K562 (cell line): ENCODE data around the gene KRTAP10-9. TPM values are rescaled to one million over a fixed set of nuclear protein-coding genes. Genes with fewer than 3 reads are reported as not detected.

Source experiments
- ATAC-seq: fragments of 200-7000 bp; cut with Tn5 transposase; 3 replicates; pipeline ENCODE4 v1.9.1; 2020; ENCODE audit warnings: moderate library complexity
- BruUV-seq: library from RNA; stranded (reverse); fragments of 400-500 nt; replicated peaks from 2 replicates; lab custom pipeline; 2021; lab: Mats Ljungman, UMichigan
- CTCF ChIA-PET: fragments of 300-600 bp; formaldehyde crosslinking; extraction: SDS; loops from one replicate; lab custom pipeline; 2021; ENCODE audit warnings: low intra/inter-chr PET ratio; lab: Yijun Ruan, JAX
- POLR2A ChIA-PET: fragments of 300-600, 350-650 bp; sonication (Branson Sonifier 250); formaldehyde crosslinking; extraction: SDS; loops from one replicate; lab custom pipeline; 2021; ENCODE audit warnings: antibody characterized with exemption, inconsistent platforms; lab: Yijun Ruan, JAX
- DNase-seq, 4 experiments: peaks; one replicate each; pipeline versions ENCODE4 v3.0.0 to v3.0.0-alpha.2; 2011 to 2018; ENCODE audit warnings: low spot score in 3 of 4, mixed read lengths in 3 of 4; ENCODE audit errors: extremely low read depth in 1 of 4
- FAIRE-seq: peaks from 2 replicates; lab custom pipeline; 2011; peaks lifted over from hg19 to GRCh38; lab: Jason Lieb, UNC
- H2AFZ ChIP-seq: 2 replicates; pipeline ENCODE4 v1.6.0; 2011; ENCODE audit warnings: low read depth, low read length, control low read depth, inconsistent platforms
- H3K27ac ChIP-seq: fragments of 200-600 bp; 3 replicates; pipeline ENCODE4 v1.8.0; 2011; ENCODE audit warnings: low read depth, mild to moderate bottlenecking, control low read depth, inconsistent platforms, low read length, moderate library complexity, mixed read lengths; ENCODE audit errors: extremely low read depth
- H3K27me3 ChIP-seq, 2 experiments: fragments of 300-600 bp in 1 of 2; 2 replicates in 1 of 2; 3 replicates in 1 of 2; pipeline versions ENCODE4 v1.6.0 to v1.8.0; 2011; ENCODE audit warnings: inconsistent platforms in 2 of 2, low read length in 2 of 2, mild to moderate bottlenecking in 1 of 2, mixed read lengths in 1 of 2, moderate library complexity in 1 of 2; ENCODE audit not compliant: control insufficient read depth in 2 of 2, insufficient read depth in 2 of 2
- H3K36me3 ChIP-seq: fragments of 300-600 bp; 3 replicates; pipeline ENCODE4 v1.8.0; 2011; ENCODE audit warnings: mild to moderate bottlenecking, low read length, inconsistent platforms; ENCODE audit not compliant: control insufficient read depth, insufficient read depth
- H3K4me1 ChIP-seq, 2 experiments: fragments of 200-600 bp in 1 of 2; replicated peaks in 1 of 2; 2 replicates in 1 of 2; 3 replicates in 1 of 2; pipeline versions ENCODE4 v1.5.1 to v1.8.0; 2011; ENCODE audit warnings: inconsistent platforms in 2 of 2, low read length in 2 of 2, mild to moderate bottlenecking in 1 of 2, mixed read lengths in 1 of 2, moderate library complexity in 1 of 2; ENCODE audit not compliant: control insufficient read depth in 2 of 2, insufficient read depth in 2 of 2
- H3K4me2 ChIP-seq: 2 replicates; pipeline ENCODE4 v1.6.1; 2011; ENCODE audit warnings: low read length, control low read depth, inconsistent platforms, mixed read lengths; ENCODE audit not compliant: insufficient read depth
- H3K4me3 ChIP-seq: fragments of 200-600 bp; sonication (generic), shearing (Covaris generic); 2 replicates; pipeline ENCODE4 v1.5.1; 2016; ENCODE audit warnings: control low read depth, inconsistent platforms
- H3K79me2 ChIP-seq: fragments of 200-600 bp; 3 replicates; pipeline ENCODE4 v1.8.0; 2011; ENCODE audit warnings: low read length, inconsistent platforms; ENCODE audit not compliant: control insufficient read depth, insufficient read depth
- H3K9ac ChIP-seq, 2 experiments: 2 replicates each; pipeline versions ENCODE4 v1.6.0 to v1.6.1; 2011; ENCODE audit warnings: low read depth in 2 of 2, low read length in 2 of 2, control low read depth in 1 of 2, inconsistent platforms in 1 of 2, mild to moderate bottlenecking in 1 of 2, mixed read lengths in 1 of 2; ENCODE audit not compliant: insufficient read depth in 1 of 2
- H3K9me1 ChIP-seq: one replicate; pipeline ENCODE4 v1.6.0; 2011; ENCODE audit warnings: inconsistent platforms, mild to moderate bottlenecking, low read length, moderate library complexity; ENCODE audit not compliant: control insufficient read depth, insufficient read depth
- H3K9me3 ChIP-seq: replicated peaks from 2 replicates; pipeline ENCODE4 v1.5.1; 2011; ENCODE audit warnings: low read depth, low read length, inconsistent platforms; ENCODE audit not compliant: control insufficient read depth, insufficient read depth
- H4K20me1 ChIP-seq: replicated peaks from 2 replicates; pipeline ENCODE4 v1.6.1; 2011; ENCODE audit warnings: low read length, inconsistent platforms, mixed read lengths; ENCODE audit not compliant: control insufficient read depth, insufficient read depth
- CC2D1A ChIP-seq: fragments of 450-650 bp; IDR thresholded peaks from 2 replicates; pipeline ENCODE4 v1.6.1; 2017; ENCODE audit warnings: mild to moderate bottlenecking
- CEBPB ChIP-seq: fragments of 450-650 bp; IDR thresholded peaks from 2 replicates; pipeline ENCODE4 v1.6.1; 2016; ENCODE audit warnings: missing genetic modification characterization, missing compliant biosample characterization
- HMBOX1 ChIP-seq: sonication (generic); IDR thresholded peaks from 2 replicates; pipeline ENCODE4 v1.6.1; 2016
- POLR2AphosphoS2 ChIP-seq: IDR thresholded peaks from 2 replicates; pipeline ENCODE4 v1.6.1; 2012; ENCODE audit warnings: low read length, improper control_type of control experiment
- RNF2 ChIP-seq: sonication (generic); IDR thresholded peaks from 2 replicates; pipeline ENCODE4 v1.6.1; 2016
- SP2 ChIP-seq: IDR thresholded peaks from 2 replicates; pipeline ENCODE4 v1.6.1; 2011; ENCODE audit warnings: mild to moderate bottlenecking, low read depth, low read length, moderate library complexity; ENCODE audit not compliant: poor library complexity, severe bottlenecking; ENCODE audit errors: extremely low read depth
- SREBF2 ChIP-seq: sonication (generic); formaldehyde crosslinking; IDR thresholded peaks from 2 replicates; pipeline ENCODE4 v1.4.0; 2020; ENCODE audit warnings: mild to moderate bottlenecking, missing genetic modification reagents
- TCF3 ChIP-seq: sonication (generic); formaldehyde crosslinking; IDR thresholded peaks from 2 replicates; pipeline ENCODE4 v1.4.0; 2020; ENCODE audit warnings: mild to moderate bottlenecking, missing genetic modification reagents
- TCF7 ChIP-seq: sonication (generic); IDR thresholded peaks from 2 replicates; pipeline ENCODE4 v1.6.1; 2016; ENCODE audit warnings: antibody characterized with exemption, borderline replicate concordance
- ZBTB40 ChIP-seq, 2 experiments: fragments of 450-650 bp in 1 of 2; sonication (generic) in 1 of 2; formaldehyde crosslinking in 1 of 2; IDR thresholded peaks; 2 replicates each; pipeline versions ENCODE4 v1.7.1 to v1.9.0; 2016 to 2022; ENCODE audit warnings: inconsistent platforms in 1 of 2, mild to moderate bottlenecking in 1 of 2, missing genetic modification reagents in 1 of 2
- ZNF3 ChIP-seq: fragments of 250-450 bp; sonication (Bioruptor Pico); IDR thresholded peaks from 2 replicates; pipeline ENCODE4 v1.5.0; 2021; ENCODE audit warnings: mild to moderate bottlenecking, moderate library complexity
- ZNF347 ChIP-seq: fragments of 450-650 bp; formaldehyde crosslinking; IDR thresholded peaks from 2 replicates; pipeline ENCODE4 v1.4.0; 2020; ENCODE audit warnings: low read depth, mild to moderate bottlenecking, moderate library complexity
- WGBS: fragments of 100-300 bp; shearing (Covaris generic); methylation state at CpG from one replicate; pipeline ENCODE4 v1.1.6; 2016; ENCODE audit warnings: low coverage, mixed read lengths; ENCODE audit not compliant: insufficient coverage; ENCODE audit errors: missing lambda C conversion rate; 5-methylcytosine and 5-hydroxymethylcytosine counted together
- in situ Hi-C: fragments of 300-500 bp; cut with MboI; formaldehyde crosslinking; loops from 4 replicates; pipeline ENCODE4 v1.15.0; 2018; ENCODE audit warnings: inconsistent platforms, mixed read lengths
- intact Hi-C: fragments of 100-400 bp; cut with micrococcal nuclease; formaldehyde crosslinking; loops from 2 replicates; pipeline ENCODE4 v1.14.2; 2022
- polyA plus RNA-seq, 8 experiments: library from polyadenylated mRNA; depleted of rRNA in 4 of 8; stranded (reverse) in 5 of 8; unstranded in 3 of 8; fragments of >200 nt; fragmentation: Nextera tagmentation in 2 of 8; fragmentation: Illumina TruSeq in 1 of 8; extraction: Ambion mirVana in 2 of 8; extraction: Trizol in 1 of 8; gene quantifications; 2 replicates each; pipeline versions ENCODE4 v1.2.1 to v1.2.3, GENCODE V29; 2011 to 2014; ENCODE audit warnings: inconsistent platforms in 1 of 8, missing spikeins in 1 of 8
- total RNA-seq, 7 experiments: library from RNA; depleted of rRNA in 6 of 7; stranded (reverse); fragments of >200 nt in 6 of 7; fragmentation: Illumina TruSeq in 2 of 7; extraction: Trizol in 2 of 7; gene quantifications; 2 replicates each; pipeline versions ENCODE4 v1.2.1 to v1.2.3, GENCODE V29; 2011 to 2021; ENCODE audit warnings: low replicate concordance in 1 of 7

The KRTAP10-9 gene
- total and polyA plus RNA-seq, 9 of the 15 experiments (the other 6 are each of a cell fraction or from before 2014, with no cell fraction given), result not detected

DNA sequence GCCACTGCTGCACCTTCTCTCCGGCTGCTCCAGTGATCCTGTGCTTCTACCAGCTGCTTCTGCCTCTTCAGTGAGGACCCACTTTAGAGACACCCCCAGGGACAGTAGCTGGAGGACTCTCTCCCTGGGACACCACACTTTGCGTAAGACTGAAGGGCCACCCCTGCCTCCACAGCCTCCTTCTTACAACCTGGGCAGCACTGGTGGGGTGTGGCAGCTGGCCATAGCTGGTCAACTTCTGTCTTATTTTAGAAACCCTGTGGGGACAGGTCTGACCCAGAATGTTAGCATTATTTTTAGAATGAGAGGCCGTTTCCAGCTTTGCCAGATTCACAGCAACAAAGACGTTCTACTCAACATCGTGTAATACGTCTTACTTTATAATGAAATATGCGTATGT is 1.1 kb upstream of the KRTAP10-9 start (continued):
- TF ChIP-seq TCF3 (CRISPR knock-in tag) (no peak), CC2D1A (no peak)

- Histone ChIP-seq H3K9me1 (no peaks in the 10 kb centered on the region), H3K79me2 (no peaks in the 10 kb centered on the region), H3K4me2 (no peak overlapping the region), H3K4me3 (no peak overlapping the region), H3K4me1 (no peaks in the 10 kb centered on the region), H3K27me3 (peaks cover 0 to 6% of the 10 kb centered on the region in 2 experiments; a peak in 1 of 5 replicates), H3K9ac (no peak overlapping the region), H3K36me3 (no peaks in the 10 kb centered on the region), H3K27ac (no peak overlapping the region), H4K20me1 (no peaks in the 10 kb centered on the region), H3K9me3 (peaks cover 5% of the 10 kb centered on the region; the same call in 1 of the 2 replicates), H2AFZ (no peak overlapping the region)
- intact Hi-C loops, result no loop called here
- DNase-seq (no peak), ATAC-seq (no peak), FAIRE-seq (no peak)
- 0% methylated on average over 10 of the region's 10 CpGs for WGBS
- POLR2A ChIA-PET, result no interaction called here
- CTCF ChIA-PET, result no interaction called here
- no TSS peak for BruUV-seq
- in situ Hi-C loops, result no loop called here
- no peak for TF ChIP-seq CEBPB
- no peak for TF ChIP-seq POLR2AphosphoS2
- no peak for TF ChIP-seq RNF2
- TF ChIP-seq HMBOX1, result no peak
- no peak for TF ChIP-seq ZBTB40 (IDR thresholded peaks at IDR 0.05)
- TF ChIP-seq ZBTB40 (CRISPR knock-in tag; IDR thresholded peaks at IDR 0.05), result no peak
- TF ChIP-seq ZNF3 (CRISPR knock-in tag), result no peak
- no peak for TF ChIP-seq TCF7
- no peak for TF ChIP-seq SP2
- no peak for TF ChIP-seq ZNF347 (CRISPR knock-in tag)
- TF ChIP-seq SREBF2 (CRISPR knock-in tag), result no peak
Measured at GRCh38 chr21:44626262-44626661, 631 bp upstream of the KRTAP10-9 start.
